H1 (cell line): Measurements from ENCODE around the gene DHRS4L2. TPM values are rescaled to one million over a fixed set of nuclear protein-coding genes. Genes with fewer than 3 reads are reported as not detected.

Experiments used
- CTCF ChIA-PET: fragments of 300-600 bp; sonication (Branson Sonifier 250); formaldehyde crosslinking; loops from one replicate; lab custom pipeline; 2021; ENCODE audit not compliant: partially characterized antibody; lab: Charles Lee
- POLR2A ChIA-PET: fragments of 300-600 bp; sonication (Branson Sonifier 250); formaldehyde crosslinking; loops from one replicate; lab custom pipeline; 2021; ENCODE audit warnings: inconsistent platforms; ENCODE audit not compliant: partially characterized antibody; lab: Charles Lee
- DNase-seq, 2 experiments: peaks; one replicate each; pipeline versions ENCODE4 v3.0.0 to v3.0.0-alpha.2; 2010 to 2022; ENCODE audit warnings: low spot score in 2 of 2, low read depth in 1 of 2, mixed read lengths in 1 of 2
- FAIRE-seq: peaks from 2 replicates; lab custom pipeline; 2011; peaks lifted over from hg19 to GRCh38; lab: Jason Lieb, UNC
- H2AFZ ChIP-seq: 2 replicates; pipeline ENCODE4 v1.8.1; 2012; ENCODE audit warnings: low read length, inconsistent platforms
- H2AK5ac ChIP-seq: 2 replicates; pipeline ENCODE4 v1.6.1; 2013; ENCODE audit warnings: low read depth, low read length
- H2BK120ac ChIP-seq: replicated peaks from 2 replicates; pipeline ENCODE3; 2013; ENCODE audit warnings: low read depth, low read length, inconsistent platforms
- H2BK12ac ChIP-seq: 2 replicates; pipeline ENCODE4 v1.6.1; 2013; ENCODE audit warnings: low read depth, low read length
- H2BK15ac ChIP-seq: 2 replicates; pipeline ENCODE4 v1.6.1; 2013; ENCODE audit warnings: low read length
- H2BK20ac ChIP-seq: 2 replicates; pipeline ENCODE4 v1.6.1; 2013; ENCODE audit warnings: low read length
- H2BK5ac ChIP-seq: 2 replicates; pipeline ENCODE4 v1.6.1; 2013; ENCODE audit warnings: low read depth, low read length
- H3K14ac ChIP-seq: 2 replicates; pipeline ENCODE4 v1.6.1; 2013; ENCODE audit warnings: inconsistent platforms; ENCODE audit not compliant: insufficient read length
- H3K18ac ChIP-seq: 2 replicates; pipeline ENCODE4 v1.6.1; 2013; ENCODE audit warnings: low read length; ENCODE audit errors: extremely low read depth
- H3K23ac ChIP-seq: 2 replicates; pipeline ENCODE4 v1.6.1; 2013; ENCODE audit warnings: inconsistent platforms; ENCODE audit not compliant: insufficient read length
- H3K23me2 ChIP-seq: 2 replicates; pipeline ENCODE4 v1.6.1; 2013; ENCODE audit warnings: low read depth, low read length
- H3K27ac ChIP-seq: 2 replicates; pipeline ENCODE4 v1.6.1; 2011; ENCODE audit warnings: low read depth, low read length, inconsistent platforms
- H3K27me3 ChIP-seq, 4 experiments: replicated peaks in 1 of 4; 1 replicate in 1 of 4; 2 replicates in 3 of 4; pipeline versions ENCODE4 v1.6.1 to v1.8.1; 2011 to 2013; ENCODE audit warnings: low read length in 3 of 4, mild to moderate bottlenecking in 3 of 4, inconsistent platforms in 2 of 4, mixed read lengths in 2 of 4, moderate library complexity in 1 of 4; ENCODE audit not compliant: control insufficient read depth in 3 of 4, insufficient read depth in 3 of 4; ENCODE audit errors: extremely low read depth in 1 of 4
- H3K36me3 ChIP-seq, 4 experiments: 2 replicates each; pipeline versions ENCODE4 v1.6.1 to v1.8.1; 2011 to 2013; ENCODE audit warnings: mild to moderate bottlenecking in 4 of 4, low read length in 3 of 4, moderate library complexity in 2 of 4, control low read depth in 1 of 4, inconsistent platforms in 1 of 4; ENCODE audit not compliant: insufficient read depth in 4 of 4, control insufficient read depth in 2 of 4
- H3K4ac ChIP-seq: replicated peaks from 2 replicates; pipeline ENCODE3; 2013; ENCODE audit warnings: low read length, low read depth, mixed read lengths, inconsistent platforms; ENCODE audit not compliant: insufficient read length
- H3K4me1 ChIP-seq, 4 experiments: replicated peaks in 1 of 4; 1 replicate in 1 of 4; 2 replicates in 3 of 4; pipeline versions ENCODE4 v1.6.1 to v1.8.1; 2011 to 2013; ENCODE audit warnings: low read length in 3 of 4, inconsistent platforms in 2 of 4, mixed read lengths in 1 of 4; ENCODE audit not compliant: insufficient read depth in 4 of 4, control insufficient read depth in 3 of 4
- H3K4me2 ChIP-seq, 2 experiments: 2 replicates each; pipeline versions ENCODE4 v1.6.1 to v1.8.1; 2011 to 2013; ENCODE audit warnings: low read depth in 2 of 2, low read length in 2 of 2, control low read depth in 1 of 2, inconsistent platforms in 1 of 2, mild to moderate bottlenecking in 1 of 2; ENCODE audit not compliant: insufficient read depth in 1 of 2
- H3K4me3 ChIP-seq, 4 experiments: fragments of 200-600, 300-600 bp in 1 of 4; sonication (generic), shearing (Covaris generic), sonication (Bioruptor Twin) in 1 of 4; 2 replicates each; pipeline versions ENCODE4 v1.5.1 to v1.8.1; 2011 to 2016; ENCODE audit warnings: low read length in 4 of 4, low read depth in 3 of 4, control low read depth in 2 of 4, inconsistent platforms in 2 of 4, mild to moderate bottlenecking in 2 of 4, mixed read lengths in 1 of 4, moderate library complexity in 1 of 4; ENCODE audit not compliant: insufficient read depth in 2 of 4; ENCODE audit errors: extremely low read depth in 1 of 4
- H3K56ac ChIP-seq: replicated peaks from 2 replicates; pipeline ENCODE3; 2013; ENCODE audit warnings: low read depth, mild to moderate bottlenecking, mixed read lengths, low read length, inconsistent platforms; ENCODE audit not compliant: insufficient read length
- H3K79me1 ChIP-seq: 2 replicates; pipeline ENCODE4 v1.6.1; 2013; ENCODE audit warnings: low read depth, low read length, control low read depth
- H3K79me2 ChIP-seq, 2 experiments: 2 replicates each; pipeline versions ENCODE4 v1.6.1 to v1.8.1; 2012 to 2013; ENCODE audit warnings: low read length in 2 of 2, mild to moderate bottlenecking in 2 of 2, inconsistent platforms in 1 of 2; ENCODE audit not compliant: insufficient read depth in 2 of 2, control insufficient read depth in 1 of 2
- H3K9ac ChIP-seq, 4 experiments: replicated peaks in 1 of 4; 1 replicate in 1 of 4; 2 replicates in 3 of 4; pipeline versions ENCODE4 v1.6.1 to v1.8.1; 2011 to 2013; ENCODE audit warnings: low read depth in 3 of 4, low read length in 3 of 4, control low read depth in 2 of 4, mild to moderate bottlenecking in 2 of 4, moderate library complexity in 2 of 4, inconsistent platforms in 1 of 4; ENCODE audit errors: extremely low read depth in 1 of 4
- H3K9me3 ChIP-seq, 2 experiments: 2 replicates each; pipeline versions ENCODE4 v1.6.1 to v1.8.1; 2012 to 2013; ENCODE audit warnings: mild to moderate bottlenecking in 2 of 2, moderate library complexity in 2 of 2, control low read depth in 1 of 2, inconsistent platforms in 1 of 2, low read depth in 1 of 2, low read length in 1 of 2, mixed read lengths in 1 of 2; ENCODE audit not compliant: insufficient read depth in 2 of 2
- H4K20me1 ChIP-seq, 2 experiments: replicated peaks in 1 of 2; 2 replicates each; pipeline versions ENCODE3 to v1.8.1; 2011 to 2013; ENCODE audit warnings: inconsistent platforms in 2 of 2, low read length in 2 of 2, mild to moderate bottlenecking in 1 of 2; ENCODE audit not compliant: insufficient read depth in 2 of 2, control insufficient read depth in 1 of 2
- H4K5ac ChIP-seq: 2 replicates; pipeline ENCODE4 v1.6.1; 2013; ENCODE audit warnings: low read length, low read depth, mixed read lengths, inconsistent platforms; ENCODE audit not compliant: insufficient read length
- H4K8ac ChIP-seq: 2 replicates; pipeline ENCODE4 v1.8.0; 2013; ENCODE audit warnings: mild to moderate bottlenecking, moderate library complexity, low read length, inconsistent platforms; ENCODE audit not compliant: insufficient read depth; ENCODE audit errors: extremely low read depth
- H4K91ac ChIP-seq: replicated peaks from 2 replicates; pipeline ENCODE3; 2013; ENCODE audit warnings: low read length, mixed read lengths, inconsistent platforms; ENCODE audit not compliant: insufficient read length
- ASH2L ChIP-seq: fragments of 200-600, 300-600 bp; sonication (generic); IDR thresholded peaks from one replicate; pipeline ENCODE4 v1.7.1; 2017; ENCODE audit warnings: low read length
- ATF2 ChIP-seq: IDR thresholded peaks from 2 replicates; pipeline ENCODE4 v1.6.1; 2012; ENCODE audit warnings: low read length, inconsistent platforms
- ATF3 ChIP-seq: IDR thresholded peaks from 2 replicates; pipeline ENCODE4 v1.6.1; 2011; ENCODE audit warnings: low read depth, mild to moderate bottlenecking, low read length; ENCODE audit not compliant: insufficient read depth
- CBX5 ChIP-seq: fragments of 300-800, 300-1000 bp; sonication (generic); IDR thresholded peaks from 2 replicates; pipeline ENCODE4 v1.7.1; 2016; ENCODE audit warnings: antibody characterized with exemption, low read length, low read depth
- CBX8 ChIP-seq: fragments of 300-800, 300-1000 bp; sonication (generic); IDR thresholded peaks from 2 replicates; pipeline ENCODE4 v1.7.1; 2016; ENCODE audit warnings: low read depth, low read length, borderline replicate concordance
- EZH2 ChIP-seq: fragments of 200-600 bp; sonication (generic); IDR thresholded peaks from 2 replicates; pipeline ENCODE4 v1.7.1; 2012; ENCODE audit warnings: low read depth, mild to moderate bottlenecking, moderate library complexity, low read length, inconsistent platforms; ENCODE audit not compliant: severe bottlenecking
- POU5F1 ChIP-seq: IDR thresholded peaks from 2 replicates; pipeline ENCODE4 v1.6.1; 2011; ENCODE audit warnings: low read depth, mild to moderate bottlenecking, low read length, moderate library complexity
- RFX5 ChIP-seq: IDR thresholded peaks from 2 replicates; pipeline ENCODE4 v1.6.1; 2011; ENCODE audit warnings: low read depth, low read length, improper control_type of control experiment, borderline replicate concordance
- SIRT6 ChIP-seq: IDR thresholded peaks from one replicate; pipeline ENCODE4 v1.7.1; 2012; ENCODE audit warnings: low read length, inconsistent platforms
- WGBS, 2 experiments: shearing (Covaris generic) in 1 of 2; methylation state at CpG; one replicate each; pipeline versions ENCODE4 v1.1.6 to v1.1.7; 2013 to 2015; ENCODE audit warnings: low lambda C conversion rate in 2 of 2, mixed read lengths in 2 of 2, inconsistent platforms in 1 of 2, low coverage in 1 of 2, missing lambda C conversion rate in 1 of 2; ENCODE audit not compliant: insufficient replicate concordance in 2 of 2, insufficient coverage in 1 of 2, insufficient read length in 1 of 2; ENCODE audit errors: extremely low coverage in 1 of 2, missing lambda C conversion rate in 1 of 2; 5-methylcytosine and 5-hydroxymethylcytosine counted together
- polyA plus RNA-seq, 7 experiments: library from polyadenylated mRNA; depleted of rRNA in 3 of 7; stranded (reverse) in 5 of 7; unstranded in 2 of 7; fragments of >200 nt in 5 of 7; fragments of 200-250 nt in 2 of 7; gene quantifications; 1 replicate in 5 of 7; 2 replicates in 1 of 7; 4 replicates in 1 of 7; pipeline versions ENCODE4 v1.2.1 to v1.2.3, GENCODE V29; 2011 to 2013; ENCODE audit warnings: missing spikeins in 2 of 7, mixed read lengths in 2 of 7
- total RNA-seq: library from RNA; stranded (reverse); fragmentation: NEBNext Ultra II Directional; extraction: Animal tissue kit (Norgen Biotek cat#: 25700); gene quantifications from 2 replicates; pipeline ENCODE4 v1.2.1, GENCODE V29; 2021

The DHRS4L2 gene
- total and polyA plus RNA-seq, 2 of the 8 experiments (the other 6 are each of a cell fraction or from before 2014, with no cell fraction given), result 12.3 to 15.4 TPM

- Histone ChIP-seq H3K56ac (no peak overlapping the region), H3K79me2 (no peaks in the 10 kb centered on the region), H2AFZ (no peak overlapping the region), H4K20me1 (no peaks in the 10 kb centered on the region), H3K79me1 (no peaks in the 10 kb centered on the region), H2AK5ac (no peak overlapping the region), H3K23ac (no peak overlapping the region), H2BK15ac (no peak overlapping the region), H3K9ac (no peak overlapping the region), H3K27me3 (no peaks in the 10 kb centered on the region), H3K4ac (no peak overlapping the region), H4K91ac (no peak overlapping the region), H2BK12ac (no peak overlapping the region), H2BK5ac (no peak overlapping the region), H2BK20ac (no peak overlapping the region), H2BK120ac (no peak overlapping the region), H3K27ac (no peak overlapping the region), H3K4me2 (no peak overlapping the region), H3K18ac (no peak overlapping the region), H4K8ac (no peak overlapping the region; the same call in 1 of the 2 replicates), H3K23me2 (no peaks in the 10 kb centered on the region; the same call in 1 of the 2 replicates), H3K9me3 (no peaks in the 10 kb centered on the region), H3K4me3 (no peak overlapping the region), H3K14ac (no peak overlapping the region), H3K4me1 (no peaks in the 10 kb centered on the region; a peak in 1 of 7 replicates), H4K5ac (no peak overlapping the region), H3K36me3 (no peaks in the 10 kb centered on the region)
- no peak for DNase-seq
- WGBS, 2 experiments, result 69% methylated on average over 2 of the region's 2 CpGs; no CpG with 5 or more reads in 1 of the 2 experiments
- ChIA-PET POLR2A (no interaction called here), CTCF (interaction anchor here (7.1 kb wide), 1 partner anchor 17 kb away, joined by 33 read pairs; no protein-coding TSS in a partner anchor)
- no peak for FAIRE-seq
- TF ChIP-seq CBX8, result no peak
- no peak for TF ChIP-seq ATF3
- TF ChIP-seq RFX5, result no peak
- no peak for TF ChIP-seq POU5F1
- no peak for TF ChIP-seq ASH2L
- TF ChIP-seq EZH2, result no peak
- TF ChIP-seq CBX5, result no peak
- TF ChIP-seq SIRT6, result no peak
- TF ChIP-seq ATF2, result no peak
Measured at GRCh38 chr14:24040692-24041091, 52.0 kb downstream of the DHRS4L2 start.
